WTC11 (cell line): Measurements from ENCODE around the gene ITPR2. TPM values are rescaled to one million over a fixed set of nuclear protein-coding genes. Genes with fewer than 3 reads are reported as not detected.

Source experiments
- ATAC-seq: fragments of 200-7000 bp; cut with Tn5 transposase; 2 replicates; pipeline ENCODE4 v1.10.0; 2021; ENCODE audit warnings: mild to moderate bottlenecking, moderate library complexity
- CTCF ChIA-PET: fragments of 300-600 bp; sonication (Branson Sonifier 250); formaldehyde crosslinking; loops from one replicate; lab custom pipeline; 2021; ENCODE audit warnings: antibody characterized with exemption; lab: Charles Lee
- POLR2A ChIA-PET: fragments of 350-600 bp; sonication (Branson Sonifier 250); formaldehyde crosslinking; loops from one replicate; lab custom pipeline; 2021; ENCODE audit warnings: antibody characterized with exemption; lab: Charles Lee
- DNase-seq: peaks from one replicate; pipeline ENCODE4 v3.0.0; 2021; ENCODE audit warnings: low spot score
- H3K27ac Mint-ChIP-seq: 2 replicates; pipeline ENCODE4 v1.8.0; 2021; ENCODE audit warnings: mixed read lengths
- H3K27me3 Mint-ChIP-seq: 2 replicates; pipeline ENCODE4 v1.8.0; 2021; ENCODE audit warnings: low read depth, mild to moderate bottlenecking, moderate library complexity, mixed read lengths
- H3K36me3 Mint-ChIP-seq: 2 replicates; pipeline ENCODE4 v1.8.0; 2021; ENCODE audit warnings: mixed read lengths
- H3K4me1 Mint-ChIP-seq: 2 replicates; pipeline ENCODE4 v1.8.0; 2022; ENCODE audit warnings: mixed read lengths
- H3K4me3 Mint-ChIP-seq: 2 replicates; pipeline ENCODE4 v1.8.0; 2021; ENCODE audit warnings: mild to moderate bottlenecking, moderate library complexity, mixed read lengths
- H3K9me3 Mint-ChIP-seq: 2 replicates; pipeline ENCODE4 v1.8.0; 2021; ENCODE audit warnings: mixed read lengths
- CBFB ChIP-seq: sonication (generic); formaldehyde crosslinking; IDR thresholded peaks from 2 replicates; pipeline ENCODE4 v1.8.1; 2022; ENCODE audit warnings: mild to moderate bottlenecking, low read depth, missing genetic modification reagents
- FOXJ3 ChIP-seq: sonication (generic); formaldehyde crosslinking; IDR thresholded peaks from 2 replicates; pipeline ENCODE4 v1.9.0; 2021; ENCODE audit warnings: missing genetic modification reagents, mild to moderate bottlenecking, borderline replicate concordance
- FOXK1 ChIP-seq: sonication (generic); formaldehyde crosslinking; IDR thresholded peaks from 2 replicates; pipeline ENCODE4 v1.8.0; 2022; ENCODE audit warnings: mild to moderate bottlenecking, moderate library complexity, missing genetic modification reagents
- FOXP1 ChIP-seq: sonication (generic); formaldehyde crosslinking; IDR thresholded peaks from 2 replicates; pipeline ENCODE4 v1.8.0; 2022; ENCODE audit warnings: missing genetic modification reagents, mild to moderate bottlenecking, moderate library complexity, borderline replicate concordance
- MXD4 ChIP-seq: fragments of 250-450 bp; sonication (Bioruptor Pico); IDR thresholded peaks from 2 replicates; pipeline ENCODE4 v1.8.0; 2021; ENCODE audit warnings: mild to moderate bottlenecking, moderate library complexity, borderline replicate concordance
- NR1H2 ChIP-seq: sonication (generic); formaldehyde crosslinking; IDR thresholded peaks from 2 replicates; pipeline ENCODE4 v1.9.0; 2021; ENCODE audit warnings: mild to moderate bottlenecking, moderate library complexity, missing genetic modification reagents
- PRRX2 ChIP-seq: fragments of 250-450 bp; sonication (Bioruptor Pico); IDR thresholded peaks from 2 replicates; pipeline ENCODE4 v1.8.0; 2021; ENCODE audit warnings: mild to moderate bottlenecking
- SMAD4 ChIP-seq: sonication (generic); formaldehyde crosslinking; IDR thresholded peaks from 2 replicates; pipeline ENCODE4 v1.8.0; 2022; ENCODE audit warnings: mild to moderate bottlenecking, missing genetic modification reagents
- ZNF317 ChIP-seq: sonication (generic); formaldehyde crosslinking; IDR thresholded peaks from 2 replicates; pipeline ENCODE4 v1.8.1; 2023; ENCODE audit warnings: low read depth, mild to moderate bottlenecking, moderate library complexity, missing genetic modification reagents, borderline replicate concordance
- total RNA-seq: library from RNA; stranded (reverse); gene quantifications from 3 replicates; pipeline ENCODE4 v1.2.3, GENCODE V29; 2021
- TF ChIP-seq, protein P1 (sequence below): sonication (generic); formaldehyde crosslinking; IDR thresholded peaks from 2 replicates; pipeline ENCODE4 v1.8.1; 2023; ENCODE audit warnings: mild to moderate bottlenecking, moderate library complexity, missing genetic modification reagents
- TF ChIP-seq, protein P2 (sequence below): sonication (generic); formaldehyde crosslinking; IDR thresholded peaks from 2 replicates; pipeline ENCODE4 v1.8.1; 2022; ENCODE audit warnings: missing genetic modification reagents, borderline replicate concordance
- TF ChIP-seq, protein P3 (sequence below): sonication (generic); formaldehyde crosslinking; IDR thresholded peaks from 2 replicates; pipeline ENCODE4 v1.8.1; 2023; ENCODE audit warnings: mild to moderate bottlenecking, missing genetic modification reagents, moderate library complexity
- TF ChIP-seq, protein P4 (sequence below): sonication (generic); formaldehyde crosslinking; conservative IDR thresholded peaks from 2 replicates; pipeline ENCODE4 v1.8.1; 2022; ENCODE audit warnings: mild to moderate bottlenecking, missing genetic modification reagents
- TF ChIP-seq, protein P5 (sequence below): sonication (generic); formaldehyde crosslinking; IDR thresholded peaks from 2 replicates; pipeline ENCODE4 v1.8.0; 2023; ENCODE audit warnings: missing genetic modification reagents, mild to moderate bottlenecking, borderline replicate concordance
- TF ChIP-seq, protein P6 (sequence below): sonication (generic); formaldehyde crosslinking; IDR thresholded peaks from 2 replicates; pipeline ENCODE4 v1.8.1; 2022; ENCODE audit warnings: low read depth, mild to moderate bottlenecking, moderate library complexity, missing genetic modification reagents, borderline replicate concordance
- TF ChIP-seq, protein P7 (sequence below): fragments of 250-450 bp; sonication (Bioruptor Pico); IDR thresholded peaks from 2 replicates; pipeline ENCODE4 v1.8.0; 2021; ENCODE audit warnings: mild to moderate bottlenecking
- TF ChIP-seq, protein P8 (sequence below): sonication (generic); formaldehyde crosslinking; conservative IDR thresholded peaks from 2 replicates; pipeline ENCODE4 v1.8.1; 2023; ENCODE audit warnings: mild to moderate bottlenecking, low read depth, missing genetic modification reagents, moderate library complexity
- TF ChIP-seq, protein P9 (sequence below): sonication (generic); formaldehyde crosslinking; IDR thresholded peaks from 2 replicates; pipeline ENCODE4 v1.8.0; 2022; ENCODE audit warnings: mild to moderate bottlenecking, missing genetic modification reagents

ITPR2 gene
- total RNA-seq, 1 experiment from 2014 or later, result 50.7 TPM

DNA sequence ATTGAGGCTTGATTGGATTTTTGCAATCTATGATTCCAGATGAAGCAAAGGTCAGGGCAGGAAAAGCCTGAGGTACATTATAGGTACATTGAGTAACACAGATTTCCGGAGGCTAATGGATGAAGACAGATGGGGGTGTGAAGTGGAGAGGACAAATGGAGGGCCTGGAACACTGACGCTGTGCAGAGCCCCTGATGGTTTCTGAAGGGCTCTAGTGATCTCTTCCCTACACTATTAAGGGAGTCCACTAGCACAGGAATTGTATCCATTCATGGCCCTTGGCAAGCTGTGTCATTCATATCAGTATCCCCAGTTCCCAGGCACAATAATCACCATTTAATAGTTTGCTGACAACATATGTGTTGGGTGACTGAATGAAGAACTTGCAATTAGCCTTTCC, 284.8 kb downstream of the ITPR2 start:
- CTCF ChIA-PET, result interaction anchor here (1.2 kb wide), 1 partner anchor 66 kb away, joined by 7 read pairs; no protein-coding TSS in a partner anchor
- DNase-seq, result no peak
- Mint-ChIP-seq H3K4me3 (no peak overlapping the region), H3K27ac (no peak overlapping the region), H3K9me3 (peaks cover 25% of the 10 kb centered on the region), H3K4me1 (no peaks in the 10 kb centered on the region), H3K27me3 (no peaks in the 10 kb centered on the region), H3K36me3 (peaks cover 30% of the 10 kb centered on the region)
- POLR2A ChIA-PET, result no interaction called here
- TF ChIP-seq NR1H2 (CRISPR knock-in tag), result no peak
- TF ChIP-seq, protein P1, sequence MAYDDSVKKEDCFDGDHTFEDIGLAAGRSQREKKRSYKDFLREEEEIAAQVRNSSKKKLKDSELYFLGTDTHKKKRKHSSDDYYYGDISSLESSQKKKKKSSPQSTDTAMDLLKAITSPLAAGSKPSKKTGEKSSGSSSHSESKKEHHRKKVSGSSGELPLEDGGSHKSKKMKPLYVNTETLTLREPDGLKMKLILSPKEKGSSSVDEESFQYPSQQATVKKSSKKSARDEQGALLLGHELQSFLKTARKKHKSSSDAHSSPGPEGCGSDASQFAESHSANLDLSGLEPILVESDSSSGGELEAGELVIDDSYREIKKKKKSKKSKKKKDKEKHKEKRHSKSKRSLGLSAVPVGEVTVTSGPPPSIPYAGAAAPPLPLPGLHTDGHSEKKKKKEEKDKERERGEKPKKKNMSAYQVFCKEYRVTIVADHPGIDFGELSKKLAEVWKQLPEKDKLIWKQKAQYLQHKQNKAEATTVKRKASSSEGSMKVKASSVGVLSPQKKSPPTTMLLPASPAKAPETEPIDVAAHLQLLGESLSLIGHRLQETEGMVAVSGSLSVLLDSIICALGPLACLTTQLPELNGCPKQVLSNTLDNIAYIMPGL (CRISPR knock-in tag), result no peak
- no peak for TF ChIP-seq PRRX2 (CRISPR knock-in tag)
- no peak for TF ChIP-seq MXD4 (CRISPR knock-in tag)
- no peak for TF ChIP-seq SMAD4
- TF ChIP-seq, protein P2, sequence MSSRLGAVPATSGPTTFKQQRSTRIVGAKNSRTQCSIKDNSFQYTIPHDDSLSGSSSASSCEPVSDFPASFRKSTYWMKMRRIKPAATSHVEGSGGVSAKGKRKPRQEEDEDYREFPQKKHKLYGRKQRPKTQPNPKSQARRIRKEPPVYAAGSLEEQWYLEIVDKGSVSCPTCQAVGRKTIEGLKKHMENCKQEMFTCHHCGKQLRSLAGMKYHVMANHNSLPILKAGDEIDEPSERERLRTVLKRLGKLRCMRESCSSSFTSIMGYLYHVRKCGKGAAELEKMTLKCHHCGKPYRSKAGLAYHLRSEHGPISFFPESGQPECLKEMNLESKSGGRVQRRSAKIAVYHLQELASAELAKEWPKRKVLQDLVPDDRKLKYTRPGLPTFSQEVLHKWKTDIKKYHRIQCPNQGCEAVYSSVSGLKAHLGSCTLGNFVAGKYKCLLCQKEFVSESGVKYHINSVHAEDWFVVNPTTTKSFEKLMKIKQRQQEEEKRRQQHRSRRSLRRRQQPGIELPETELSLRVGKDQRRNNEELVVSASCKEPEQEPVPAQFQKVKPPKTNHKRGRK, result no peak
- no peak for TF ChIP-seq FOXP1
- no peak for TF ChIP-seq FOXK1
- TF ChIP-seq, protein P3, sequence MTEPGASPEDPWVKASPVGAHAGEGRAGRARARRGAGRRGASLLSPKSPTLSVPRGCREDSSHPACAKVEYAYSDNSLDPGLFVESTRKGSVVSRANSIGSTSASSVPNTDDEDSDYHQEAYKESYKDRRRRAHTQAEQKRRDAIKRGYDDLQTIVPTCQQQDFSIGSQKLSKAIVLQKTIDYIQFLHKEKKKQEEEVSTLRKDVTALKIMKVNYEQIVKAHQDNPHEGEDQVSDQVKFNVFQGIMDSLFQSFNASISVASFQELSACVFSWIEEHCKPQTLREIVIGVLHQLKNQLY (CRISPR knock-in tag), result no peak
- TF ChIP-seq, protein P4, sequence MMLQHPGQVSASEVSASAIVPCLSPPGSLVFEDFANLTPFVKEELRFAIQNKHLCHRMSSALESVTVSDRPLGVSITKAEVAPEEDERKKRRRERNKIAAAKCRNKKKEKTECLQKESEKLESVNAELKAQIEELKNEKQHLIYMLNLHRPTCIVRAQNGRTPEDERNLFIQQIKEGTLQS (CRISPR knock-in tag), result no peak
- no peak for TF ChIP-seq ZNF317 (CRISPR knock-in tag)
- ATAC-seq, result no peak

DNA sequence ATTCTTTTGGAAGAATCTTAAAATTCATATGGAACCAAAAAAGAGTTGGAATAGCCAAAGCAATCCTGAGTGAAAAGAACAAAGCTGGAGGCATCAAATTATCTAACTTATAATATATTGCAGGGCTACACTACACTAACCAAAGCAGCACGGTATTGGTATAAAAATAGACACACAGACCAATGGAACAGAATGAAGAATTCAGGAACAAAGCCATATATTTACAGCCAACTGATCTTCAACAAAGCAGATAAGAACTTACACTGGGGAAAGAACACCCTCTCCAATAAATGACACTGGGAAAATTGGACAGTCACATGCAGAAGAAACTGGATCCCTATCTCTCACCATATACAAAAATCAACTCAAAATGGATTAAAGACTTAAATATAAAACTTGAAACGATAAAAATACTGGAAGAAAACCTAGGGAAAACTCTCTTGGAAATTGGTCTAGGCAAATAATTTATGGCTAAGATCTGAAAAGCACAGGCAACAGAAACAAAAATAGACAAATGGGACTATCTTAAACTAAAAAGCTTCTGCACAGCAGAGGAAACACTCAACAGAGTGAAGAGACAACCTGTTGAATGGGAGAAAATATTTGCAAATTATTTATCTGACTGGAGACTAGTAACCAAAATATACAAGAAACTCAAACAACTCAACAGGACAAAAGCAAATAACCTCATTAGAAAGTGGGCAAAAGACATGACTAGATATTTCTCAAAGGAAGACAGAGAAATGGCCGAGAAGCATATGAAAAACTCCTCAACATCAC, 286.3 kb downstream of the ITPR2 start:
- ATAC-seq, result no peak
- Mint-ChIP-seq H3K4me1 (no peaks in the 10 kb centered on the region), H3K9me3 (peaks cover 25% of the 10 kb centered on the region), H3K4me3 (no peak overlapping the region), H3K36me3 (peaks cover 30% of the 10 kb centered on the region), H3K27ac (no peak overlapping the region), H3K27me3 (no peaks in the 10 kb centered on the region)
- no peak for DNase-seq
- ChIA-PET CTCF (no interaction called here), POLR2A (no interaction called here)
- TF ChIP-seq ZNF317 (CRISPR knock-in tag) (no peak), FOXJ3 (CRISPR knock-in tag) (no peak), CBFB (CRISPR knock-in tag) (no peak)
- TF ChIP-seq, protein P5, sequence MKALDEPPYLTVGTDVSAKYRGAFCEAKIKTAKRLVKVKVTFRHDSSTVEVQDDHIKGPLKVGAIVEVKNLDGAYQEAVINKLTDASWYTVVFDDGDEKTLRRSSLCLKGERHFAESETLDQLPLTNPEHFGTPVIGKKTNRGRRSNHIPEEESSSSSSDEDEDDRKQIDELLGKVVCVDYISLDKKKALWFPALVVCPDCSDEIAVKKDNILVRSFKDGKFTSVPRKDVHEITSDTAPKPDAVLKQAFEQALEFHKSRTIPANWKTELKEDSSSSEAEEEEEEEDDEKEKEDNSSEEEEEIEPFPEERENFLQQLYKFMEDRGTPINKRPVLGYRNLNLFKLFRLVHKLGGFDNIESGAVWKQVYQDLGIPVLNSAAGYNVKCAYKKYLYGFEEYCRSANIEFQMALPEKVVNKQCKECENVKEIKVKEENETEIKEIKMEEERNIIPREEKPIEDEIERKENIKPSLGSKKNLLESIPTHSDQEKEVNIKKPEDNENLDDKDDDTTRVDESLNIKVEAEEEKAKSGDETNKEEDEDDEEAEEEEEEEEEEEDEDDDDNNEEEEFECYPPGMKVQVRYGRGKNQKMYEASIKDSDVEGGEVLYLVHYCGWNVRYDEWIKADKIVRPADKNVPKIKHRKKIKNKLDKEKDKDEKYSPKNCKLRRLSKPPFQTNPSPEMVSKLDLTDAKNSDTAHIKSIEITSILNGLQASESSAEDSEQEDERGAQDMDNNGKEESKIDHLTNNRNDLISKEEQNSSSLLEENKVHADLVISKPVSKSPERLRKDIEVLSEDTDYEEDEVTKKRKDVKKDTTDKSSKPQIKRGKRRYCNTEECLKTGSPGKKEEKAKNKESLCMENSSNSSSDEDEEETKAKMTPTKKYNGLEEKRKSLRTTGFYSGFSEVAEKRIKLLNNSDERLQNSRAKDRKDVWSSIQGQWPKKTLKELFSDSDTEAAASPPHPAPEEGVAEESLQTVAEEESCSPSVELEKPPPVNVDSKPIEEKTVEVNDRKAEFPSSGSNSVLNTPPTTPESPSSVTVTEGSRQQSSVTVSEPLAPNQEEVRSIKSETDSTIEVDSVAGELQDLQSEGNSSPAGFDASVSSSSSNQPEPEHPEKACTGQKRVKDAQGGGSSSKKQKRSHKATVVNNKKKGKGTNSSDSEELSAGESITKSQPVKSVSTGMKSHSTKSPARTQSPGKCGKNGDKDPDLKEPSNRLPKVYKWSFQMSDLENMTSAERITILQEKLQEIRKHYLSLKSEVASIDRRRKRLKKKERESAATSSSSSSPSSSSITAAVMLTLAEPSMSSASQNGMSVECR (CRISPR knock-in tag), result no peak
- TF ChIP-seq, protein P6, sequence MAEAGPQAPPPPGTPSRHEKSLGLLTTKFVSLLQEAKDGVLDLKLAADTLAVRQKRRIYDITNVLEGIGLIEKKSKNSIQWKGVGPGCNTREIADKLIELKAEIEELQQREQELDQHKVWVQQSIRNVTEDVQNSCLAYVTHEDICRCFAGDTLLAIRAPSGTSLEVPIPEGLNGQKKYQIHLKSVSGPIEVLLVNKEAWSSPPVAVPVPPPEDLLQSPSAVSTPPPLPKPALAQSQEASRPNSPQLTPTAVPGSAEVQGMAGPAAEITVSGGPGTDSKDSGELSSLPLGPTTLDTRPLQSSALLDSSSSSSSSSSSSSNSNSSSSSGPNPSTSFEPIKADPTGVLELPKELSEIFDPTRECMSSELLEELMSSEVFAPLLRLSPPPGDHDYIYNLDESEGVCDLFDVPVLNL (CRISPR knock-in tag), result no peak
- TF ChIP-seq, protein P7, sequence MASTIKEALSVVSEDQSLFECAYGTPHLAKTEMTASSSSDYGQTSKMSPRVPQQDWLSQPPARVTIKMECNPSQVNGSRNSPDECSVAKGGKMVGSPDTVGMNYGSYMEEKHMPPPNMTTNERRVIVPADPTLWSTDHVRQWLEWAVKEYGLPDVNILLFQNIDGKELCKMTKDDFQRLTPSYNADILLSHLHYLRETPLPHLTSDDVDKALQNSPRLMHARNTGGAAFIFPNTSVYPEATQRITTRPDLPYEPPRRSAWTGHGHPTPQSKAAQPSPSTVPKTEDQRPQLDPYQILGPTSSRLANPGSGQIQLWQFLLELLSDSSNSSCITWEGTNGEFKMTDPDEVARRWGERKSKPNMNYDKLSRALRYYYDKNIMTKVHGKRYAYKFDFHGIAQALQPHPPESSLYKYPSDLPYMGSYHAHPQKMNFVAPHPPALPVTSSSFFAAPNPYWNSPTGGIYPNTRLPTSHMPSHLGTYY, result no peak
- TF ChIP-seq, protein P8, sequence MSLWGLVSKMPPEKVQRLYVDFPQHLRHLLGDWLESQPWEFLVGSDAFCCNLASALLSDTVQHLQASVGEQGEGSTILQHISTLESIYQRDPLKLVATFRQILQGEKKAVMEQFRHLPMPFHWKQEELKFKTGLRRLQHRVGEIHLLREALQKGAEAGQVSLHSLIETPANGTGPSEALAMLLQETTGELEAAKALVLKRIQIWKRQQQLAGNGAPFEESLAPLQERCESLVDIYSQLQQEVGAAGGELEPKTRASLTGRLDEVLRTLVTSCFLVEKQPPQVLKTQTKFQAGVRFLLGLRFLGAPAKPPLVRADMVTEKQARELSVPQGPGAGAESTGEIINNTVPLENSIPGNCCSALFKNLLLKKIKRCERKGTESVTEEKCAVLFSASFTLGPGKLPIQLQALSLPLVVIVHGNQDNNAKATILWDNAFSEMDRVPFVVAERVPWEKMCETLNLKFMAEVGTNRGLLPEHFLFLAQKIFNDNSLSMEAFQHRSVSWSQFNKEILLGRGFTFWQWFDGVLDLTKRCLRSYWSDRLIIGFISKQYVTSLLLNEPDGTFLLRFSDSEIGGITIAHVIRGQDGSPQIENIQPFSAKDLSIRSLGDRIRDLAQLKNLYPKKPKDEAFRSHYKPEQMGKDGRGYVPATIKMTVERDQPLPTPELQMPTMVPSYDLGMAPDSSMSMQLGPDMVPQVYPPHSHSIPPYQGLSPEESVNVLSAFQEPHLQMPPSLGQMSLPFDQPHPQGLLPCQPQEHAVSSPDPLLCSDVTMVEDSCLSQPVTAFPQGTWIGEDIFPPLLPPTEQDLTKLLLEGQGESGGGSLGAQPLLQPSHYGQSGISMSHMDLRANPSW (CRISPR knock-in tag), result no peak
- TF ChIP-seq, protein P9, sequence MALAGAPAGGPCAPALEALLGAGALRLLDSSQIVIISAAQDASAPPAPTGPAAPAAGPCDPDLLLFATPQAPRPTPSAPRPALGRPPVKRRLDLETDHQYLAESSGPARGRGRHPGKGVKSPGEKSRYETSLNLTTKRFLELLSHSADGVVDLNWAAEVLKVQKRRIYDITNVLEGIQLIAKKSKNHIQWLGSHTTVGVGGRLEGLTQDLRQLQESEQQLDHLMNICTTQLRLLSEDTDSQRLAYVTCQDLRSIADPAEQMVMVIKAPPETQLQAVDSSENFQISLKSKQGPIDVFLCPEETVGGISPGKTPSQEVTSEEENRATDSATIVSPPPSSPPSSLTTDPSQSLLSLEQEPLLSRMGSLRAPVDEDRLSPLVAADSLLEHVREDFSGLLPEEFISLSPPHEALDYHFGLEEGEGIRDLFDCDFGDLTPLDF (CRISPR knock-in tag), result no peak
